Measurements from ENCODE around the gene COMMD6. TPM values are rescaled to one million over a fixed set of nuclear protein-coding genes. Genes with fewer than 3 reads are reported as not detected.

The COMMD6 gene
- total RNA-seq, 5 donors from 2014 or later (not counting 1 experiment from before 2014, with no cell fraction given) = 165 to 218 (median 191) TPM

- Histone ChIP-seq H3K4me1 (ENCODE audit: control insufficient read depth in 1 of 2, extremely low read depth in 1 of 2, insufficient read depth in 2 of 2, low read length in 2 of 2) (no peaks in the 10 kb centered on the region), H3K36me3 (ENCODE audit: control insufficient read depth in 2 of 2, extremely low read depth in 1 of 2, insufficient read depth in 1 of 2, low read length in 1 of 2) (no peaks in the 10 kb centered on the region), H3K9me3 (no peaks in the 10 kb centered on the region), H3K27me3 (replicated peaks in 1 of 2; ENCODE audit: control insufficient read depth in 2 of 2, extremely low read depth in 1 of 2, insufficient read depth in 2 of 2, low read length in 1 of 2) (peaks cover 0 to 3% of the 10 kb centered on the region in 2 experiments), H3K4me3 (ENCODE audit: control insufficient read depth in 1 of 2, extremely low read depth in 1 of 2, low read length in 1 of 2) (no peak overlapping the region), H3K27ac (ENCODE audit: low read length) (no peak overlapping the region)
- Mint-ChIP-seq H3K4me3 (no peak overlapping the region), H3K9me3 (no peaks in the 10 kb centered on the region), H3K27me3 (peaks cover 12 to 13% of the 10 kb centered on the region in 2 donors), H3K36me3 (no peaks in the 10 kb centered on the region), H3K27ac (no peak overlapping the region), H3K4me1 (no peaks in the 10 kb centered on the region)
- CTCF ChIA-PET = interaction anchor here (0.6 to 0.8 kb wide), 2 partner anchors 10 to 1004 kb away, joined by 3 read pairs; no protein-coding TSS in a partner anchor
- ATAC-seq (replicated peaks in 1 of 4) = no peak
- WGBS (ENCODE audit: insufficient coverage) = no CpG with 5 or more reads among the region's 3 CpGs
- POLR2A ChIA-PET = interaction anchor here in 1 of 2 donors (0.7 to 0.8 kb wide), 2 partner anchors 84 to 1455 kb away, joined by 3 to 5 read pairs; no protein-coding TSS in a partner anchor
- no peak for DNase-seq
Measured at GRCh38 chr13:75514080-75514995, 23.3 kb downstream of the COMMD6 start.

- H3K36me3 Mint-ChIP-seq = no peaks in the 10 kb centered on the region
- ATAC-seq (replicated peaks in 1 of 4) = no peak
- POLR2A ChIA-PET = no interaction called here
Measured at GRCh38 chr13:75513271-75513670, 24.4 kb downstream of the COMMD6 start.

GRCh38 chr13:75512253-75512652, 25.4 kb downstream of the COMMD6 start:
- no peak for ATAC-seq (replicated peaks in 1 of 4)
- Histone ChIP-seq H3K27ac (ENCODE audit: low read length) (no peak overlapping the region), H3K27me3 (replicated peaks in 1 of 2; ENCODE audit: control insufficient read depth in 2 of 2, extremely low read depth in 1 of 2, insufficient read depth in 2 of 2, low read length in 1 of 2) (peaks cover 0 to 6% of the 10 kb centered on the region in 2 experiments), H3K9me3 (no peaks in the 10 kb centered on the region), H3K36me3 (ENCODE audit: control insufficient read depth in 2 of 2, extremely low read depth in 1 of 2, insufficient read depth in 1 of 2, low read length in 1 of 2) (no peaks in the 10 kb centered on the region), H3K4me1 (ENCODE audit: control insufficient read depth in 1 of 2, extremely low read depth in 1 of 2, insufficient read depth in 2 of 2, low read length in 2 of 2) (no peaks in the 10 kb centered on the region), H3K4me3 (ENCODE audit: control insufficient read depth in 1 of 2, extremely low read depth in 1 of 2, low read length in 1 of 2) (no peak overlapping the region)
- ChIA-PET POLR2A (no interaction called here), CTCF (no interaction called here)
- H3K27me3 Mint-ChIP-seq = peaks cover 12 to 13% of the 10 kb centered on the region in 2 donors
- H3K9me3 Mint-ChIP-seq = no peaks in the 10 kb centered on the region
- DNase-seq = no peak
- WGBS (ENCODE audit: insufficient coverage) = no CpG with 5 or more reads among the region's 3 CpGs
- no peaks in the 10 kb centered on the region for H3K4me1 Mint-ChIP-seq
- no peaks in the 10 kb centered on the region for H3K36me3 Mint-ChIP-seq
- no peak overlapping the region for H3K27ac Mint-ChIP-seq
- no peak overlapping the region for H3K4me3 Mint-ChIP-seq

More at GRCh38 chr13:75513271-75513670, 24.4 kb downstream of the COMMD6 start:
- Histone ChIP-seq H3K4me1 (ENCODE audit: control insufficient read depth in 1 of 2, extremely low read depth in 1 of 2, insufficient read depth in 2 of 2, low read length in 2 of 2) (no peaks in the 10 kb centered on the region), H3K27ac (ENCODE audit: low read length) (no peak overlapping the region), H3K4me3 (ENCODE audit: control insufficient read depth in 1 of 2, extremely low read depth in 1 of 2, low read length in 1 of 2) (no peak overlapping the region), H3K27me3 (replicated peaks in 1 of 2; ENCODE audit: control insufficient read depth in 2 of 2, extremely low read depth in 1 of 2, insufficient read depth in 2 of 2, low read length in 1 of 2) (peaks cover 0 to 5% of the 10 kb centered on the region in 2 experiments), H3K36me3 (ENCODE audit: control insufficient read depth in 2 of 2, extremely low read depth in 1 of 2, insufficient read depth in 1 of 2, low read length in 1 of 2) (no peaks in the 10 kb centered on the region), H3K9me3 (no peaks in the 10 kb centered on the region)
- Mint-ChIP-seq H3K4me3 (no peak overlapping the region), H3K27me3 (peaks cover 12 to 13% of the 10 kb centered on the region in 2 donors), H3K4me1 (no peaks in the 10 kb centered on the region), H3K9me3 (no peaks in the 10 kb centered on the region), H3K27ac (no peak overlapping the region)
- no peak for DNase-seq
- WGBS (ENCODE audit: insufficient coverage) = 44% methylated on average over 1 of the region's 5 CpGs
- CTCF ChIA-PET = interaction anchor here in 1 of 2 donors (0.8 kb wide), 1 partner anchor 9 kb away, joined by 3 read pairs; no protein-coding TSS in a partner anchor

- no peak for ATAC-seq (replicated peaks in 1 of 4)
- H3K27ac Mint-ChIP-seq = no peak overlapping the region
- CTCF ChIA-PET = no interaction called here
- WGBS (ENCODE audit: insufficient coverage) = no CpG with 5 or more reads among the region's 3 CpGs
- Histone ChIP-seq H3K36me3 (ENCODE audit: control insufficient read depth in 2 of 2, extremely low read depth in 1 of 2, insufficient read depth in 1 of 2, low read length in 1 of 2) (no peaks in the 10 kb centered on the region), H3K4me1 (ENCODE audit: control insufficient read depth in 1 of 2, extremely low read depth in 1 of 2, insufficient read depth in 2 of 2, low read length in 2 of 2) (no peaks in the 10 kb centered on the region), H3K27ac (ENCODE audit: low read length) (no peak overlapping the region), H3K4me3 (ENCODE audit: control insufficient read depth in 1 of 2, extremely low read depth in 1 of 2, low read length in 1 of 2) (no peak overlapping the region), H3K9me3 (no peaks in the 10 kb centered on the region), H3K27me3 (replicated peaks in 1 of 2; ENCODE audit: control insufficient read depth in 2 of 2, extremely low read depth in 1 of 2, insufficient read depth in 2 of 2, low read length in 1 of 2) (peaks cover 0 to 6% of the 10 kb centered on the region in 2 experiments)
- POLR2A ChIA-PET = no interaction called here
- no peak for DNase-seq
- H3K9me3 Mint-ChIP-seq = no peaks in the 10 kb centered on the region
- H3K27me3 Mint-ChIP-seq = peaks cover 12 to 13% of the 10 kb centered on the region in 2 donors
- no peak overlapping the region for H3K4me3 Mint-ChIP-seq
- H3K4me1 Mint-ChIP-seq = no peaks in the 10 kb centered on the region
- H3K36me3 Mint-ChIP-seq = no peaks in the 10 kb centered on the region
Measured at GRCh38 chr13:75511051-75511625, 26.5 kb downstream of the COMMD6 start.

- H3K27ac Mint-ChIP-seq = no peak overlapping the region
- no peaks in the 10 kb centered on the region for H3K36me3 ChIP-seq (ENCODE audit: control insufficient read depth in 2 of 2, extremely low read depth in 1 of 2, insufficient read depth in 1 of 2, low read length in 1 of 2)
- H3K9me3 ChIP-seq = no peaks in the 10 kb centered on the region
- ATAC-seq (replicated peaks in 1 of 4) (no peak), DNase-seq (no peak)
- H3K4me1 ChIP-seq (ENCODE audit: control insufficient read depth in 1 of 2, extremely low read depth in 1 of 2, insufficient read depth in 2 of 2, low read length in 2 of 2) = no peaks in the 10 kb centered on the region
- H3K4me3 ChIP-seq (ENCODE audit: control insufficient read depth in 1 of 2, extremely low read depth in 1 of 2, low read length in 1 of 2) = no peak overlapping the region
- no peaks in the 10 kb centered on the region for H3K36me3 Mint-ChIP-seq
- no peaks in the 10 kb centered on the region for H3K9me3 Mint-ChIP-seq
- POLR2A ChIA-PET = no interaction called here
- H3K4me1 Mint-ChIP-seq = no peaks in the 10 kb centered on the region
- WGBS (ENCODE audit: insufficient coverage) = 84% methylated on average over 5 of the region's 6 CpGs
- CTCF ChIA-PET = no interaction called here
- peaks cover 0 to 6% of the 10 kb centered on the region in 2 experiments for H3K27me3 ChIP-seq (replicated peaks in 1 of 2; ENCODE audit: control insufficient read depth in 2 of 2, extremely low read depth in 1 of 2, insufficient read depth in 2 of 2, low read length in 1 of 2)
- no peak overlapping the region for H3K4me3 Mint-ChIP-seq
- H3K27ac ChIP-seq (ENCODE audit: low read length) = no peak overlapping the region
- peaks cover 6 to 8% of the 10 kb centered on the region in 2 donors for H3K27me3 Mint-ChIP-seq
Measured at GRCh38 chr13:75508002-75508548, 29.6 kb downstream of the COMMD6 start.
